GDM1 (cell line): ENCODE data around the gene USH2A.

ENCODE experiments used
- DNase-seq: peaks from one replicate; lab custom pipeline; 2025; lab: John Stamatoyannopoulos, UW

Gene USH2A

GRCh38 chr1:216290074-216290473 lies 133.2 kb downstream of the USH2A start:
- DNase-seq = no peak

GRCh38 chr1:216285052-216285451 lies 138.2 kb downstream of the USH2A start:
- DNase-seq = no peak

GRCh38 chr1:216281757-216282156 lies 141.5 kb downstream of the USH2A start:
- DNase-seq = no peak

GRCh38 chr1:216270086-216270773 lies 153.0 kb downstream of the USH2A start:
- DNase-seq = no peak

- no peak for DNase-seq
Measured at GRCh38 chr1:216261631-216262030, 161.6 kb downstream of the USH2A start.

- no peak for DNase-seq
Measured at GRCh38 chr1:216258856-216259255, 164.4 kb downstream of the USH2A start.

- no peak for DNase-seq
Measured at GRCh38 chr1:216258386-216258785, 164.9 kb downstream of the USH2A start.

- DNase-seq = no peak
Measured at GRCh38 chr1:216250861-216251260, 172.4 kb downstream of the USH2A start.

GRCh38 chr1:216248628-216249027 lies 174.6 kb downstream of the USH2A start:
- DNase-seq = no peak

- no peak for DNase-seq
Measured at GRCh38 chr1:216247937-216248336, 175.3 kb downstream of the USH2A start.

- DNase-seq = no peak
Measured at GRCh38 chr1:216246577-216247203, 176.6 kb downstream of the USH2A start.

- no peak for DNase-seq
Measured at GRCh38 chr1:216238844-216239243, 184.4 kb downstream of the USH2A start.

- no peak for DNase-seq
Measured at GRCh38 chr1:216237927-216238542, 185.2 kb downstream of the USH2A start.

GRCh38 chr1:216224233-216224632 lies 199.0 kb downstream of the USH2A start:
- DNase-seq = no peak

- DNase-seq = no peak
Measured at GRCh38 chr1:216223486-216223885, 199.8 kb downstream of the USH2A start.

- no peak for DNase-seq
Measured at GRCh38 chr1:216222288-216222687, 201.0 kb downstream of the USH2A start.

GRCh38 chr1:216221260-216221700 lies 202.0 kb downstream of the USH2A start:
- DNase-seq = peak; percentile 36

- DNase-seq = no peak
Measured at GRCh38 chr1:216216305-216216704, 206.9 kb downstream of the USH2A start.

- no peak for DNase-seq
Measured at GRCh38 chr1:216215169-216215568, 208.1 kb downstream of the USH2A start.

- no peak for DNase-seq
Measured at GRCh38 chr1:216212826-216213225, 210.4 kb downstream of the USH2A start.

- no peak for DNase-seq
Measured at GRCh38 chr1:216210081-216210480, 213.2 kb downstream of the USH2A start.

- DNase-seq = no peak
Measured at GRCh38 chr1:216209125-216209524, 214.1 kb downstream of the USH2A start.

GRCh38 chr1:216207154-216207553 lies 216.1 kb downstream of the USH2A start:
- no peak for DNase-seq
